Left lung (tissue), 10 donors: ENCODE results near the gene ANXA2. TPM values are rescaled to one million over a fixed set of nuclear protein-coding genes. Genes with fewer than 3 reads are reported as not detected.

Experiments
- ATAC-seq: fragments of 200-7000 bp; cut with Tn5 transposase; one replicate; pipeline ENCODE4 v1.9.1; 2020; ENCODE audit warnings: moderate library complexity
- DNase-seq, 4 donors: peaks; one replicate each; pipeline ENCODE4 v3.0.0-alpha.2; 2013 to 2020
- H3K27ac ChIP-seq, 2 donors: fragments of 200-600 bp; sonication (generic) in 1 of 2; one replicate each; pipeline versions ENCODE4 v1.5.0 to v1.8.0; 2020 to 2021
- H3K27me3 ChIP-seq, 2 donors: fragments of 200-600 bp; sonication (generic) in 1 of 2; one replicate each; pipeline versions ENCODE4 v1.5.0 to v1.8.0; 2020 to 2021
- H3K36me3 ChIP-seq, 2 donors: fragments of 200-600 bp; sonication (generic) in 1 of 2; one replicate each; pipeline versions ENCODE4 v1.5.0 to v1.8.0; 2020 to 2021
- H3K4me1 ChIP-seq, 2 donors: fragments of 200-600 bp; one replicate each; pipeline ENCODE4 v1.8.0; 2021
- H3K4me3 ChIP-seq, 2 donors: fragments of 200-600 bp; sonication (generic) in 1 of 2; one replicate each; pipeline versions ENCODE4 v1.5.0 to v1.8.0; 2020 to 2021; ENCODE audit warnings: mild to moderate bottlenecking in 1 of 2
- H3K9me3 ChIP-seq, 2 donors: fragments of 200-600 bp; sonication (generic) in 1 of 2; one replicate each; pipeline versions ENCODE4 v1.5.0 to v1.8.0; 2020 to 2021
- intact Hi-C, 2 donors: fragments of 100-400 bp; cut with DNase I; formaldehyde crosslinking; loops; one replicate each; pipeline versions ENCODE4 v1.11.2 to v1.14.2; 2022
- polyA plus RNA-seq, 6 donors: library from polyadenylated mRNA; unstranded; fragments of 120-200 nt; gene quantifications; one replicate each; pipeline ENCODE4 v1.2.1, GENCODE V29; 2013; ENCODE audit not compliant: insufficient read length in 6 of 6
- total RNA-seq, 2 donors: library from RNA; stranded (reverse); fragmentation: NEBNext Ultra II Directional; extraction: Animal tissue kit (Norgen Biotek cat#: 25700); gene quantifications; one replicate each; pipeline ENCODE4 v1.2.1, GENCODE V29; 2021
- TF ChIP-seq, protein P1 (sequence below), 2 donors: fragments of 200-600 bp; sonication (generic) in 1 of 2; IDR thresholded peaks; one replicate each; pipeline versions ENCODE4 v1.5.0 to v1.8.0; 2021; ENCODE audit warnings: antibody characterized with exemption in 2 of 2
- donor health status: DM: no; HTN: yes; CAD: no.
- donor health status: DM: no; HTN: no; CAD: no.

The ANXA2 gene
- total and polyA plus RNA-seq, 8 donors = 521 to 1,593 (median 699) TPM

DNA sequence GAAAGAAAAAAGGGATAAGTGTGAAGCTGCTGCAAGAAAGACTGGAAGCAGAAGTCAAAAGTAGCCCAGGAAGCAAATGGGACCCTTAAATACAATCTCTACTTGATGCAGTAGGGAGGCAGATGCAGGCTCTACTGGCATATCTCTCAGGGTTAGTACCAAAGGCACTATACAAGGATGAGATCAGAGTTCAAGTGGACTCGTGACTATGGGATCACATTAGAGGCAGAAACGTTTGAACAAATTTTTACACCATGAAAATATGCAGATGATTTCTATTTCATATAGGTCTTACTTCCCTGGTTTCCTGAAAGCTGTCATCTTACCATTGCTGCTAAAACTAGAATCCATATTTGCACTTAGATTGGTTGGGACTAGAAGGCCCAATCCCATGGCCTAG lies 27.7 kb upstream of the ANXA2 start:
- Histone ChIP-seq H3K27ac (no peak overlapping the region), H3K36me3 (peaks cover 0 to 14% of the 10 kb centered on the region in 2 donors), H3K4me1 (peaks cover 6 to 17% of the 10 kb centered on the region in 2 donors), H3K9me3 (no peaks in the 10 kb centered on the region), H3K27me3 (no peaks in the 10 kb centered on the region), H3K4me3 (no peak overlapping the region)
- intact Hi-C loops = no loop called here
- DNase-seq = no peak
- TF ChIP-seq, protein P1, sequence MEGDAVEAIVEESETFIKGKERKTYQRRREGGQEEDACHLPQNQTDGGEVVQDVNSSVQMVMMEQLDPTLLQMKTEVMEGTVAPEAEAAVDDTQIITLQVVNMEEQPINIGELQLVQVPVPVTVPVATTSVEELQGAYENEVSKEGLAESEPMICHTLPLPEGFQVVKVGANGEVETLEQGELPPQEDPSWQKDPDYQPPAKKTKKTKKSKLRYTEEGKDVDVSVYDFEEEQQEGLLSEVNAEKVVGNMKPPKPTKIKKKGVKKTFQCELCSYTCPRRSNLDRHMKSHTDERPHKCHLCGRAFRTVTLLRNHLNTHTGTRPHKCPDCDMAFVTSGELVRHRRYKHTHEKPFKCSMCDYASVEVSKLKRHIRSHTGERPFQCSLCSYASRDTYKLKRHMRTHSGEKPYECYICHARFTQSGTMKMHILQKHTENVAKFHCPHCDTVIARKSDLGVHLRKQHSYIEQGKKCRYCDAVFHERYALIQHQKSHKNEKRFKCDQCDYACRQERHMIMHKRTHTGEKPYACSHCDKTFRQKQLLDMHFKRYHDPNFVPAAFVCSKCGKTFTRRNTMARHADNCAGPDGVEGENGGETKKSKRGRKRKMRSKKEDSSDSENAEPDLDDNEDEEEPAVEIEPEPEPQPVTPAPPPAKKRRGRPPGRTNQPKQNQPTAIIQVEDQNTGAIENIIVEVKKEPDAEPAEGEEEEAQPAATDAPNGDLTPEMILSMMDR (IDR thresholded peaks at IDR 0.05) = no peak
- ATAC-seq = no peak

DNA sequence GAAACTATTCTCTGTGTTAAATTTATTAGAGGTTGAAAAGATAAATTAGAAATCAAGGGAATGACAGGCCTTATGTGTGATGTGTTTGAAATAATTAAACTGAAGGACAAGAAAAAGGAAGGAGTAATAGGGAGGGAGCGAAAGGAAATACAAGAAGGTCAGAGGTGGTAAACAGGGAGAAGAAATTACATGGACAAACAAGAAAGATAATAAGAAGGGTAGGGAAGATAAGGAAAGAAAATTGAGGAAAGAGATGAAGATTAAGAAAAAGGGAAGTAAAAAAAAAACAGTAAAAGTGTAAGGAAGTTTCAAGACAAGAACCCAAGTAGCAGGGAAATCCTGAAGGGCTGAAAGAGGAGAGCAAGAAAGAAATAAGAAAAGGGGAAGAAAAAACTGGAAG lies 26.2 kb upstream of the ANXA2 start:
- Histone ChIP-seq H3K27me3 (no peaks in the 10 kb centered on the region), H3K4me3 (no peak overlapping the region), H3K9me3 (no peaks in the 10 kb centered on the region), H3K36me3 (peaks cover 0 to 8% of the 10 kb centered on the region in 2 donors), H3K27ac (peak overlapping the region; percentile 33 to 51), H3K4me1 (peaks cover 6 to 17% of the 10 kb centered on the region in 2 donors)
- ATAC-seq (no peak), DNase-seq (no peak)
- intact Hi-C loops = no loop called here
- TF ChIP-seq, protein P1 (IDR thresholded peaks at IDR 0.05) = no peak

DNA sequence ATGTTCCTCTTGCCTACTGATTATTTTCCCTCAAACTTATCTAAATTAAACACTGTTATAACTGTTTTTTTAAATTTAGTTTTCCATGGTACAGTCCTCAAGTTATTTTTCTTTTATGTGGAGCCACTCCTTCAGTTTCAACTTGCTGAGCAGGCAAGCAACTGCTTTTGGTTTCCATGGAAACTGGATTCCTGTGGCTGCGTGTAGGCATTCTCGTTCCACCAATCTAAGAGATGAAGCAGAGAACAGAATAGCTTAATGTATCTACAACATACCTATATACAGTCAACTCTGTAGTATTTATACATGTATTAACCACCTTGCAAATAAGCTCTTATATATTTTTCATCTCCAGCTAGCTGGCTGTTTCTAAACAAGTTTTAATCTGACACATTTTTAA lies 25.8 kb upstream of the ANXA2 start:
- Histone ChIP-seq H3K4me3 (no peak overlapping the region), H3K9me3 (no peaks in the 10 kb centered on the region), H3K27me3 (no peaks in the 10 kb centered on the region), H3K36me3 (peaks cover 0 to 7% of the 10 kb centered on the region in 2 donors), H3K27ac (peak overlapping the region; percentile 33 to 51), H3K4me1 (peaks cover 6 to 17% of the 10 kb centered on the region in 2 donors)
- DNase-seq = peak in 3 of 4 donors; percentile 46 to 86 (median 57)
- ATAC-seq = peak; percentile 76
- intact Hi-C loops = no loop called here
- TF ChIP-seq, protein P1 (IDR thresholded peaks at IDR 0.05) = no peak

DNA sequence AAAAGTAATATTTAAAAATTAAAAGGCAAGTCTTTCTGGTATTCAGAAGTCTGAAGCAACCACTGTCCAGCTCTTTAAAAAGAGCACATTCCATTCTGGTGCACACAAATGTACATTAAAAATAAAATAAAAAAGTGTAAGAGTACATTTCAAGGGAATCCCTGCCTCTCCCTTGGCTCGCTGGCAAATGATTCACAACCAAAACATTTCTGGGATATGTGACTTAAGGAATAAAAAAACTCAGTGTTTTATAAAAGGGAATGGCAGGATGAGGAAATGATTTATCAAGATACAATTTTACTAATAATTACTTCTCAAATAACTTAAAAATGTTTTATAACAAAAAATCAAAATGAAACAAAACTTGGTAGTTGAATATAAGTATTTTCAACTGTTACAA lies 23.8 kb upstream of the ANXA2 start:
- TF ChIP-seq, protein P1 (IDR thresholded peaks at IDR 0.05) = no peak
- DNase-seq (no peak), ATAC-seq (no peak)
- Histone ChIP-seq H3K27me3 (no peaks in the 10 kb centered on the region), H3K4me1 (peaks cover 6 to 20% of the 10 kb centered on the region in 2 donors), H3K4me3 (no peak overlapping the region), H3K27ac (peak overlapping the region in 1 of 2 donors; percentile 44), H3K36me3 (peaks cover 0 to 7% of the 10 kb centered on the region in 2 donors), H3K9me3 (no peaks in the 10 kb centered on the region)
- intact Hi-C loops = no loop called here

DNA sequence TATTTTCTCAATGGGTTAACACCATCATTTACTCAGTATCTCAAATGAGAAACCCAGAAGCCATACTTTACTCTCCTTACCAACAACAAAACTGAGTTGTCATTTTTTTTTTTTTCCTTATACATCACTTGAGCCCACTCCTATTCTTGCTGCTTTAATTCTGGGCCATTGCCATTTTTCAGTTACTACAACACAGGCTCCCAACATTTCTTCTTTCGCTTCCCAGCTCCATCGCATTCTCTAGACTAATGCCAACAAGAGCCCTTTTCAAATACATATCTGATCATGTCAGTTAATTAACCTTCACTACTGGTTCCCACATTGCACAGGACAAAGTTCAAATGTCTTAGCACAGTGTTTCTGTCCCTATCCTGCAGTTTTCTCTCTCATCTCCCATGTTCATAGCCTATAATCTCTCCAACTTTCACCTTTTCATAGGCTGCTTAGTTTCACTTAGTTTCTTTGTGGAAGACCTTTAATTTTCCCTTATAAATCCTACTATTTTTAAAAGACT lies 22.5 kb upstream of the ANXA2 start:
- TF ChIP-seq, protein P1 (IDR thresholded peaks at IDR 0.05) = no peak
- H3K9me3 ChIP-seq = no peaks in the 10 kb centered on the region
- intact Hi-C loops = no loop called here
- no peak for ATAC-seq
- peak overlapping the region in 1 of 2 donors; percentile 9 for H3K27ac ChIP-seq
- DNase-seq = no peak
- peaks cover 0 to 7% of the 10 kb centered on the region in 2 donors for H3K36me3 ChIP-seq
- H3K4me1 ChIP-seq = peaks cover 6 to 20% of the 10 kb centered on the region in 2 donors
- H3K4me3 ChIP-seq = no peak overlapping the region
- no peaks in the 10 kb centered on the region for H3K27me3 ChIP-seq
